A172 (cell line): ENCODE measurements around the gene CDC73. TPM values are rescaled to one million over a fixed set of nuclear protein-coding genes. Genes with fewer than 3 reads are reported as not detected.
"Not testable (repeated sequence)": the region's sequence is repeated elsewhere in the genome, so short reads cannot be mapped to it uniquely, and the experiment has no call there.

Experiments used
- DNase-seq: peaks from one replicate; pipeline ENCODE4 v3.0.0-alpha.2; 2015; ENCODE audit warnings: low spot score
- total RNA-seq: library from RNA; depleted of rRNA; stranded (reverse); fragments of >200 nt; shearing (Covaris generic); gene quantifications from 2 replicates; pipeline ENCODE4 v1.2.3, GENCODE V29; 2014; rRNA removed

The CDC73 gene
- total RNA-seq, 1 experiment from 2014 or later: 32.2 TPM

GRCh38 chr1:193284219-193284618 lies 162.4 kb downstream of the CDC73 start:
- no peak for DNase-seq

- no peak for DNase-seq
Observed at GRCh38 chr1:193285641-193286040, 163.8 kb downstream of the CDC73 start.

- DNase-seq: not testable (repeated sequence)
Observed at GRCh38 chr1:193288548-193289080, 166.8 kb downstream of the CDC73 start.

- no peak for DNase-seq
Observed at GRCh38 chr1:193293726-193294125, 171.9 kb downstream of the CDC73 start.

- DNase-seq: no peak
Observed at GRCh38 chr1:193299038-193299437, 177.2 kb downstream of the CDC73 start.

- no peak for DNase-seq
Observed at GRCh38 chr1:193301746-193302145, 179.9 kb downstream of the CDC73 start.

- no peak for DNase-seq
Observed at GRCh38 chr1:193303849-193304248, 182.0 kb downstream of the CDC73 start.

Other genes with a start within 250 kb of the CDC73 start
- gene UCHL5, start 62.7 kb upstream of the CDC73 start, total RNA-seq: 49.3 and 53.8 TPM in 2 replicates
- gene RO60, start 62.4 kb upstream of the CDC73 start, total RNA-seq: 121 and 130 TPM in 2 replicates
- 58.7 and 63.9 TPM in 2 replicates for gene GLRX2, start 16.6 kb upstream of the CDC73 start, total RNA-seq
- 7.0 and 12.6 TPM in 2 replicates for gene B3GALT2, start 64.6 kb downstream of the CDC73 start, total RNA-seq